AG09319 (cell line): ENCODE data around the gene UBAC2.

Experiments
- DNase-seq: peaks from one replicate; pipeline ENCODE4 v3.0.0-alpha.2; 2010; ENCODE audit warnings: low read depth; ENCODE audit errors: extremely low read depth
- CTCF ChIP-seq: IDR thresholded peaks from 2 replicates; pipeline ENCODE4 v1.5.1; 2011; ENCODE audit warnings: low read depth, mild to moderate bottlenecking, inconsistent platforms, low read length, moderate library complexity

Gene UBAC2

GRCh38 chr13:99258210-99258860 lies 57.7 kb downstream of the UBAC2 start, which contains the start of gene GPR18:
TSS of gene GPR18 (minus strand) at chr13:99258379. CDS start at chr13:99255872, 2,507 bp downstream.
- no peak for TF ChIP-seq CTCF
- no peak for DNase-seq

GRCh38 chr13:99258946-99259345 lies 58.3 kb downstream of the UBAC2 start:
- no peak for DNase-seq
- TF ChIP-seq CTCF: no peak

GRCh38 chr13:99260216-99260615 lies 59.6 kb downstream of the UBAC2 start:
- TF ChIP-seq CTCF: no peak
- DNase-seq: no peak

- no peak for DNase-seq
- TF ChIP-seq CTCF: no peak
Measured at GRCh38 chr13:99261059-99261458, 60.4 kb downstream of the UBAC2 start.

GRCh38 chr13:99263126-99263785 lies 62.6 kb downstream of the UBAC2 start:
- no peak for DNase-seq
- TF ChIP-seq CTCF: no peak

GRCh38 chr13:99264051-99264450 lies 63.4 kb downstream of the UBAC2 start:
- no peak for TF ChIP-seq CTCF
- DNase-seq: no peak

- TF ChIP-seq CTCF: no peak
- no peak for DNase-seq
Measured at GRCh38 chr13:99265162-99265800, 64.6 kb downstream of the UBAC2 start.
